Glomerular endothelial cell (primary cell): ENCODE results near the gene P2RY14. TPM values are rescaled to one million over a fixed set of nuclear protein-coding genes. Genes with fewer than 3 reads are reported as not detected.

Source experiments
- DNase-seq: peaks from one replicate; pipeline ENCODE4 v3.0.0-alpha.2; 2011; ENCODE audit warnings: low read depth, low spot score; ENCODE audit errors: extremely low read depth
- total RNA-seq: library from RNA; depleted of rRNA; stranded (reverse); fragments of >200 nt; gene quantifications from 2 replicates; pipeline ENCODE4 v1.2.3, GENCODE V29; 2015

The P2RY14 gene
- total RNA-seq = not detected in 2 replicates

DNA sequence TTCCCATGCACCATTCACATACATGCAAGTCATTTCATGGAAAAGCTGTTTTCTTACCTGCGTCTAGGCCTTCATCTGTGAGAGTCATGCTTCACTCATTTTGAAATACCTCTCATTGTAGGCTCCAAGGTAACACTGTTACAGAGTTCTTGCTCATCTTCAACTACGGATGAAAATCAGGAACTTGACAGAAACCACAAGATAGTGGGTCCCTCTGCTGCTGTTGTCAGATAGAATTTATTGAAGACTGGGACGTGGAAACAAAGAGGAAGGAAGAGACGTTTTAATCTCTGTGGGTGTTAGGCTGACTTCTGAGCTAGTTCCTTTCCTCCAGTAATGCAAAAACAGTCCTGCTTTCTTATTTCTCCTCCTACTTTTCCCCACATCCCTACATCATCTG, at the start of gene P2RY14:
Gene P2RY14, minus strand, starts transcription at position 313 of the 400 bp plus-strand sequence. CDS start 64,226 bp downstream, outside the sequence.
- no peak for DNase-seq

GRCh38 chr3:151327571-151328198, 49.3 kb upstream of the P2RY14 start:
- DNase-seq = no peak

GRCh38 chr3:151322511-151322910, 44.2 kb upstream of the P2RY14 start:
- DNase-seq = no peak

- no peak for DNase-seq
Observed at GRCh38 chr3:151321526-151321925, 43.2 kb upstream of the P2RY14 start.

DNA sequence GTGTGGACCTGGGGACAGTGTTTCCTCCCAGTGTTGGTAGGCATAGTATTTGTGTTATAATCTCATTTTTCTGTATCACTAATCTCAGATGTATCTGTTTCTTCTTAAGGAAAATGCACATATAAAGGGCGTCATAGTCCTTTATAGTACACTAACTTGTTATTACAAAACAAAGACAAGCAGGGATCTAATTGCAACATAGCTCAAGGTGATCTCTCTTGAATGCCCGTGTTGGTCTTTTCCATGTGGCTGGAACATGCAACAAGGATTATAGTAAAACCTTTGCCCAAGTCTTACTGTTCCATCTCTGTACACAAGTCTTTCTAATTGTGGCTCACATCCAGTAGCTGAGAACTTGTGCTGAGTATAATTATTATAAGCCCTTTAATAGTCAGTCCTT, 41.8 kb upstream of the P2RY14 start:
- no peak for DNase-seq

DNA sequence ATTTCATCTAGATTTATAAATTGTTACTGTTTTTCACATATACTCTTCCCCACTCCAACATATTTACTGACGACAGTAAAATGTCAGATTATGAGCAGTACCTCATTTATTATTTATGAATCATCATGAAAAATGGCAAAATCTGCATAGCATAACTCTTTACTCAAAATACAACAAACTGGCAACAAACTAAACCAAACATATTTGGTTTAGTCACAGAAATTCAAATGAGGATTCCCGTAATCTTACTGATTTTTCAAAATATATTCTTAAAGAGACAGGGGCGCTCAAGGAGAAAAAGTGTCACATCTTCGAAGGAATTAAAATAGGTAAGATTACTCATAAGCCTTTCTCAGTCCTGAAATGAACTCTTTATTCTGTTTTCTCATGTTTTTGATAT, 41.3 kb upstream of the P2RY14 start:
- no peak for DNase-seq

DNA sequence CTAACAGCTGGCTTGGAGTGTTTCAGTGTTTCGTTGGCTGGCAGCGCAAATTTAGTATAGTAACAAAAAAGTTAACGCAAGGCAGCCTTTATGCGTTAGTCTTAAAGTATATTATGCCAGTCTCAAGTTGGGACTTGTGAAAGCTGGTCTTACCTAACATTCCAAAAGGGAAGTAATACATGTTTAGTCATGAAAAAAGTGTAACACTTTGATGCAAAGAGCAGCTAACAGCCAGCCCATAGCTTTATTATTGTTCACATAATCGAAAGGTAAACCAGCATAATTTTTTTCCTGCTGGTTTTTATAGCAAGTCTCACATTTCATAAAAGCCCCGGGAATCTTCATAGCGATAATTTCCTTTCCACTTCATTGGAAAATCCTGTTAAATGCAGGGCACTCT, 40.6 kb upstream of the P2RY14 start:
- no peak for DNase-seq

- no peak for DNase-seq
Observed at GRCh38 chr3:151318313-151318712, 40.0 kb upstream of the P2RY14 start.

- DNase-seq = no peak
Observed at GRCh38 chr3:151316267-151316991, 38.1 kb upstream of the P2RY14 start, which contains the start of gene GPR87. Gene GPR87 (minus strand): TSS chr3:151316820. CDS start chr3:151300100, 16,720 bp downstream.

DNA sequence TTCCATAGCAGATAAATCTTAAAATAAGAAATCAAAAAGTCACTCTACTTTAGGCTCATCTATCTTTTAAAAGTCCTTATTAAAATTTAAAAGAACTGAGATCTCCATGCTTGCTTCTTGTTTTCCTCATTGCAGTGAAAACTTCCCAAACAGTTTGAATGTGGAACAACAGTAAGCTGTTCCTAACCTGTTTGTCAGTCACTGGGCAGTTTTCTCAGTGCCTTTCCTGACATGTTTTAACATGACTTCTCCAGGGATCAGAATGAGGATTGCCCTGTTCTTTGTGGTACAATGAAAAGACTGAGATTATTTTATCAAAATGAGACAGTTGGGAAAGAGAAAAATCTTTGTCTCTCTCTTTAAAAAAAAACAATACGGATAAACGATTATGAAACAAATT, 37.5 kb upstream of the P2RY14 start:
- no peak for DNase-seq

DNA sequence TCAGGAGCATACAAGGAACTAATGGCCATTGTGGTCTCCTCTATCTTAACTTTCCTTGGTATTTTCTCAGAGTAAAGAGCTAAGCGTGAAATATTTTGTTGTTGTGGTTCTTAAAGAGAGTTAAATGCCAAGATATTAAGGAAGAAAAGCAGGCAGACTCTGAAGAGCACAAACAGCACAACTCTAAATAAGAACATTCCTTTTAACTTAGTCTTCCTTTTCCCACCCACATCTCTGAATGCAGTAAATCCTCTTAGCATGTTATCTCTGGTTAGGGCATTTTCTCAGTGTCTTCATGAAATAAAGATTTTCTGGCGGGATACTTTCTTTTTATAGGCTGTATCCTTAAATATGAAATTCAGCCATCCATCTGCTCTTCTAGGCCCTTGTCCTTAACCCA, 36.8 kb upstream of the P2RY14 start:
- no peak for DNase-seq

DNA sequence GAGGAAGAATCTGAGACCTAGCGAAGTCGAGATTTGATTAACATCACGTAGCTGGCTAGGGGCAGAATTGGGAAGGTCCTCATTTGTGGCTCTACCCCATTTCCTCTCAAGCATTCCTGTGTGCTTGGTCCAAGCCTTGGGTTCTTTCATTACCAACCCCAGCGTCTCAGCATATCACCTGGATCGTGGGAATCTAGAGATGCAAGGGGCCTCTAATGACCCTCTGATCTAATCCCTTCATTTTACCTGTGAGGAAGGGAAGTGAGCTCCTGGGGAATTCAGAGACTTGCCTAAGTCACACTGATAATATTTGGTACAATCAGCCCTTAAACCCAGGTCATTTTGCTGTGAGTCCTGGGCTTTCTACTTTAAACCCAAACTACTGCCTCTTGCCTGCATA, 36.3 kb upstream of the P2RY14 start:
- no peak for DNase-seq

GRCh38 chr3:151314137-151314536, 35.8 kb upstream of the P2RY14 start:
- no peak for DNase-seq

DNA sequence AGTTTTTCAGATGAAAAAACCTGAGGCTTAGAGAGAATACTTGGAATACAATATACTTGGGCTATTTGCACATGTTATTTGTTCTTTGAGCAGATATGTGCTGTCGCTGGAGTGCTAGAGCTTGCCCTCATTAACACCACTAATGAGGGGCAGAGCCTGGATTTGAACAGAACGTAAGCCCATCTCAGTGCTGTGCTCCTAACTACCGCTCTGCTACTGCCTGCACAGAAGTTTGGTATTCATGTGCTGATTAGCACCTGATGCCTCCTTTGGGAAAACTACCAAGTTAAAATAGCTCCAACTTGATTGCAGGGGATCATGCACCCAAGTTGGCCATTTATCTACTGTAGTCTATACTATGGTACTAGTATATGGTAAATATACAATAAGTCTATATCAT, 34.6 kb upstream of the P2RY14 start:
- DNase-seq = no peak

DNA sequence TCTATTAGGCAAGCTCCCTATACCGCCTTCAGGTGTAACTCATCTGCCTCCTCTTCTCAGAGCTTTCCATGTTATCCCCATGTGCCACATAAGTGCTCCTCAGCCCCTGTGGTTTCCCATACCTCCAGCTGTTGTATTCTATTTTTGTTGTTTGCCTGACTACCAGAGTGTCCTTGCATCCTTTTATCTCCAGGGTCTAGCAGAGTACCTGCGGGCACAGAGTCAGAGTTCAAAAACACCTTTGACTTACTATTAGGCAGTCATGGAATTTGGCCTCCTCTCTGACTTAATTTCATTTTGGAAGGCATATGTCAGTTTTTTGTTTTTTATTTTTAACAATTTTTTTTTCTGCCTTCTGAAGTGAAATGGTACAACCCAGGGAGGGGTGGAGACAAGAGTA, 31.2 kb upstream of the P2RY14 start:
- no peak for DNase-seq

DNA sequence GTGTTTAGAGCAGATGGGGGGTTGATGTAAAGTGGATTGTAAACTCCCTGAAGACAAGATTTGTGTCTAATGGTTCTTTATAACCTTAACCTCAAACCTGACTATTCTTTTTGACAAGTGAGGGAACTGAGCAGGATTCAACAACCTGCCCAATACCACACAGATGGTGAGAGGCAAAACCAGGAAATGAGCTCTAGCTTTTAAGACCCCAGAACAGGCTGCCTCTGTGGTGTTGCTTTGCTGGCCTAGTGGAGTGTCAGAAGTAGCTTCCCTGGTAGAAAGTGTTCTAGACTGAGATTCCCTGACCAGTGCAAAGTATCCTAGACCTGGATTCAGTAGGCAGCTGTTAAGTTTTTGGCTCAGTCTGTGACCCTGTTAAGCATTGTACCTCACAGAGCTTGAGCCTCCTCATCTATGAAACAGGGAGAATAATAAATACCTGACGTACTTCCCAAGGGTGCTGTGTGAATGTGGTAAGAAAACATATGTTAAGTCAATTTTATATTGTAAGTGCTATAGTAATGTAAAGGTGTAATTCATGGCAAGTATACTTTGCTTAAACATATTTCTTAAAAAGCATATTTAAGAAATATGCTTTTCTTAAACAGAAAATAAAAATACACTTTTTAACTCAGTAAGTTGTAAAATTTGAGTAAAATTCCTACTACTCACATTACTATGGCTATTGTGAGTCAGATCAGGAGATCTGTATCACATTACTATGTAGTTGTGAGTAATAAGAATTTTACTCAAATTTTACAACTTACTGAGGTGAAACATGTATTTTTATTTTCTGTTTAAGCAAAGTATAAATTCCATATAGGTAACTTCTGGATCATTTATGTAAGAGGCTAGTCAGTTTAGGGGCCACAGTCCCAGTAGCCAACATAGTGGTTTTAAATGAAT, 29.5 kb upstream of the P2RY14 start:
- no peak for DNase-seq

- DNase-seq = no peak
Observed at GRCh38 chr3:151307131-151307530, 28.8 kb upstream of the P2RY14 start.

DNA sequence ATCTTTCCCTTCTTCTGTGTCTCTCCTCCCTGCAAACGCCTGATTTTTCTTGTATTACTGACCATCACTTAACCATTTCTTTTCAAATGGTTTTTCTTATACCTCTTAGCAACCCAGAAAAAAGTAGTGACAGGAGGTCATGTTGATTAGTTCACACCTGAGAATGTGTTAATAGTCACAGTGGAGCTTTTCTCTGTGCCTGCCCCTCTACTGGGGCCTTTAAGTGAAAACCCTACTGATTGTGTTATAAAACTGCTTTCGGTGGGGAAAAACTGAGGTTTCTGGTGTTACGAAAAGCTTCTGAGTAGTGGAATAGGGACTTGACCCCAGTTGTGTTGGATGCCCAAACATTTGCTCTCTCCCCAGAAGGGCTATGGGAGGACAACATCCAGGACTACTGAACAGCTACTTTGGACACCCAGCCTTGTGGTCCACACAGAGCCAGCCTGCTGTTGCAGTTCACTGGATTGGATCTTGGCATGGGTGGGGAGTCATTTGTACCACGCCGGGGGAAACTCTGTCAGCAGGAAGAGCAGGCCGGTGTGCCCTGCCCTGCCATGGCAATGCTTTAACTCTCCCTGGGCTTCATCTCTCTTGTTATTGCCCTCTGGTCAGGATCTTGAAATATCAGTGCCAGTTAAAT, 27.9 kb upstream of the P2RY14 start:
- DNase-seq = no peak

DNA sequence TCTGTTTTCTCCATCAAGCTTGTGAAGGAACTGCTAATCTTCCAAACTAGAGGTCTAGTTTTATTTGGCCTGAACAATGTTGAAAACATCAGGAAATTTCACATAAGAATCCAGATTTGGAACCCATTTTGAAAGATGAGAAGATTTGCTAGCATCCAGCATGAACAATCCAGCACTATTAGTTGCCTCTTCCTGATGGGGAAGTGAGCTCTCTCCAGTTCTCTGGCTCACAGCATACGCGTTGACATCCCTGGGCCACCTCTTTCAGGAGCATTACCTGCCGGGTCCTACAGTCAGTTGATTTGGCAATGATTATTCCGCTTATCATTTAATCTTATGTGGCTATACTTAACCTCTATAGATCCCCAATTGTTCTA, 27.4 kb upstream of the P2RY14 start:
- DNase-seq = no peak

DNA sequence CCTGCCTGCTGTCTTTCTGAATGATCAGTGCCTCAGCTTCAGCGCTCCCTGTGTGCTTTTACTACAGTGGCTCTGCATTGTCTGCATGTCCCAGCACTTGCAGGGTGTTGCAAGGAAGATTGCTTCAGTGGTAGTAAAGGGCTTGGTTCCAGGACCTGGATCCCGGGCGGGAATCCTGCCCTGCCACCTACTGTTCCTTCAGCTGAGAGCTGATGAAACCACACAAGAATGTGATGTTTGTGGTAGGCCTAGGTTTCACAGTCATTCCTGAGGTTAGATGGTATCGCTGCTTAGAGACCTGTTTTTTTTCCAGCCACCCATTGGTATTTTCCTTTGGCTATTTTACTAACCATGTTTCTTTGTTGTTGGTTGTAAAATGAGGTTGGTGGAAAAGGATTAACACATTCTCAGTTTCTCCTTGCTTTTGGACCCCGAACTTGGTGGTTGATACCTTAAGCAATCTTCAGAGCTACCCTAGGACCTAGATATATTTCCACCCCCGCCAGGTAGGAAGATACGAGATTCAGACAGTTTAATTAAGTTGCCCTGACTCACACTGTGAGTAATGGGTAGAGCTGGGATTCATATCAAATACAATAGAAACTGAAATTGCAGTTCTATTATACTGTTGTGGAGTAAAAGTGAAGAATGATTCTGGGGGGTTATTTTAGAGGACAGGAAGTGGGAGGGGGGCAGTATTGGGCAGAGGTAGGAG, 26.9 kb upstream of the P2RY14 start:
- no peak for DNase-seq
